GM12891 (cell line): ENCODE data around the gene OR10G6.

Experiments
- POLR2A ChIP-seq: IDR thresholded peaks from 2 replicates; pipeline ENCODE4 v1.6.1; 2011; ENCODE audit warnings: low read depth, low read length, control low read depth
- POLR2AphosphoS5 ChIP-seq: IDR thresholded peaks from 2 replicates; pipeline ENCODE4 v1.6.1; 2011; ENCODE audit warnings: low read depth, low read length, control low read depth

DNA sequence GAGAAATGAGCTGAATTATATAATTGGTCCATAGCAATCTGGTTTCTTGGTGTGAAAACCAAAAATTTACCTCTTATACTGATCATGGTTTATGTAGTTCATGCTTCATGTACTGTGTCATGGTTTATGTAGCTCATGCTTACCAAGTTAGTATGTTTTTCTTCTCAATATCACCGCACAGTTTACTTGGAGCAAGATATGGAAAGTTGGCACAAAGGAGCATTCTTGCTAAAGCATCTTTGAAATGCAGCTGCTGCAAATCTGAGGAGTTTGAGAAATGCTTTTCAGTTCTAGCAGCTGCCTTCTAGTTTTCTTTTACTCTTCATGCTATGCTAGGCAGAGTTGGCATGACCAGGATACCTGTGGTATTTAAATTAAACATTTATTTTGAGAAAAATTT, 41.7 kb upstream of the OR10G6 start:
- no peak for TF ChIP-seq POLR2A
- TF ChIP-seq POLR2AphosphoS5, result no peak
